Mucosa of rectum (tissue), 2 donors: ENCODE data around the gene CCDC124.

Source experiments
- H3K27ac ChIP-seq, 2 donors: one replicate each; pipeline ENCODE4 v1.7.0; 2013; ENCODE audit warnings: inconsistent platforms in 2 of 2, low read depth in 2 of 2, low read length in 2 of 2
- H3K27me3 ChIP-seq, 2 donors: one replicate each; pipeline ENCODE4 v1.7.0; 2013; ENCODE audit warnings: low read length in 2 of 2; ENCODE audit not compliant: control insufficient read depth in 2 of 2, insufficient read depth in 2 of 2
- H3K36me3 ChIP-seq, 2 donors: one replicate each; pipeline ENCODE4 v1.7.0; 2013; ENCODE audit warnings: low read length in 2 of 2; ENCODE audit not compliant: control insufficient read depth in 2 of 2, insufficient read depth in 2 of 2
- H3K4me1 ChIP-seq, 2 donors: one replicate each; pipeline ENCODE4 v1.7.0; 2013; ENCODE audit warnings: low read length in 2 of 2, mild to moderate bottlenecking in 1 of 2; ENCODE audit not compliant: control insufficient read depth in 2 of 2, insufficient read depth in 2 of 2
- H3K4me3 ChIP-seq, 2 donors: one replicate each; pipeline ENCODE4 v1.7.0; 2013; ENCODE audit warnings: low read length in 2 of 2
- H3K9ac ChIP-seq, 2 donors: one replicate each; pipeline ENCODE4 v1.7.0; 2013; ENCODE audit warnings: low read length in 2 of 2, low read depth in 1 of 2, mild to moderate bottlenecking in 1 of 2
- H3K9me3 ChIP-seq, 2 donors: one replicate each; pipeline ENCODE4 v1.7.0; 2013; ENCODE audit warnings: low read length in 2 of 2; ENCODE audit not compliant: control insufficient read depth in 2 of 2
- donor health status: healthy.
- donor health status: Normal muscosa, but diverticular disease.

The CCDC124 gene

DNA sequence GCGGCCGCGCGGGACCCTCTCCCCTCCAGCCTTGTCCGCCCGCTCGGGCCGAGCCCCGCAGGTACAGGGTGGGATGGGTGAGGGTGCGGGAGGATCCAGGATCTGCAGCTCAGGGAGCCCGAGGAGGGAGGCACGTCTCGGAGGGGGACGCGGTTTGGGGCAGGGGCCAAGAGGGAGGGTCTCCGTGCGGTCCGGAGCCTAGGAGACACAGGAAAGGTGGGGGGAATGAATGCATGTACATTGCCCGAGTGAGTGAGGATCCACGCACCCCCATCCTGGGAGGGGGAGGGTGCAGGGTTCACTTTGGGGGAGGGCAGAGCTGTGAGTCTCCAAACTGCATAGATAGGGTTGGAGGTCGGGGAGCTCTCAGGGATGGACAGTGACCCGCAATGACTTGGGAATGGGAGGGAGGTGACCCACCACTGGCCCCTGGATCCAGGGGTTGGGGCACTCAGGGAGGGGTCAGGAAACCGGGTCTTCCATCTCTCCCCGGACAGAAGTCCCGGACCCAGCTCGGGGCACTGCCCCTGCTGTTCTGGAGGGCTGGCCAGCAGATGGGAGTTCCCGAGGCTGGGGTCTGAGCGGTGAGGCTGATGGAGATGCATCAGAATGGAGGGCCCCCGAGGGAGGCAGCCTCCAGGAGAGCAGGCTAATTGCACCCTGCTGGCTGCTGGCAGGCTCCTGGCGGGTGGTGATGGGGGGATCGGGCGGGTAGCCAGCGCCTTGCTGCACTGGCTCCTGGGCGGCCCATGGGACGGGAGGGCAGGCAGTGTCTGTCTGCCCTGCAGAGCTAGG, 34.6 kb downstream of the CCDC124 start:
- H3K9me3 ChIP-seq, result no peaks in the 10 kb centered on the region

DNA sequence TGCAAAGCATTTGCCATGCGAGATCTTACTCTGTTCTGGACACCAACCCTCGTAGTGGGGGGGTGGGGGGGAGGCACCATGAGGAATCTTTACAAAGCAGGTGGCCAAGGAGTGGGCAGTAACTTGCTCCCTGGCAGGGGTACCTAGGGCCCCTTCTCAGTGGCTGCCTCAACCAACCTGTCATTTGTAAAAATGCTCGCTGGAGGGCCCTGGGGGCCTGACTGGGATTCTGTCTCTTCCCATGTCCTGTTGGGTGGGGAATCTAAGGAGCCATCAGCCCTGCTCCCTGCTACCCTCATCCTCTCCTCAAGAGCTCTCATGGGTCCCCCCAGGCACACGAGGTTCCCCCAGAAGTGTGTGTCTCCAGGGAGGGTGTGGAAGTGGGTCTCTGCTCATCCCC, 35.5 kb downstream of the CCDC124 start:
- no peaks in the 10 kb centered on the region for H3K9me3 ChIP-seq
- H3K27me3 ChIP-seq, result peaks cover 18 to 19% of the 10 kb centered on the region in 2 donors
- H3K4me1 ChIP-seq, result no peaks in the 10 kb centered on the region

More for the DNA sequence above, 34.6 kb downstream of the CCDC124 start:
- Histone ChIP-seq H3K9ac (no peak overlapping the region), H3K27me3 (peaks cover 18 to 19% of the 10 kb centered on the region in 2 donors), H3K4me1 (no peaks in the 10 kb centered on the region), H3K27ac (no peak overlapping the region), H3K36me3 (no peaks in the 10 kb centered on the region), H3K4me3 (no peak overlapping the region)

DNA sequence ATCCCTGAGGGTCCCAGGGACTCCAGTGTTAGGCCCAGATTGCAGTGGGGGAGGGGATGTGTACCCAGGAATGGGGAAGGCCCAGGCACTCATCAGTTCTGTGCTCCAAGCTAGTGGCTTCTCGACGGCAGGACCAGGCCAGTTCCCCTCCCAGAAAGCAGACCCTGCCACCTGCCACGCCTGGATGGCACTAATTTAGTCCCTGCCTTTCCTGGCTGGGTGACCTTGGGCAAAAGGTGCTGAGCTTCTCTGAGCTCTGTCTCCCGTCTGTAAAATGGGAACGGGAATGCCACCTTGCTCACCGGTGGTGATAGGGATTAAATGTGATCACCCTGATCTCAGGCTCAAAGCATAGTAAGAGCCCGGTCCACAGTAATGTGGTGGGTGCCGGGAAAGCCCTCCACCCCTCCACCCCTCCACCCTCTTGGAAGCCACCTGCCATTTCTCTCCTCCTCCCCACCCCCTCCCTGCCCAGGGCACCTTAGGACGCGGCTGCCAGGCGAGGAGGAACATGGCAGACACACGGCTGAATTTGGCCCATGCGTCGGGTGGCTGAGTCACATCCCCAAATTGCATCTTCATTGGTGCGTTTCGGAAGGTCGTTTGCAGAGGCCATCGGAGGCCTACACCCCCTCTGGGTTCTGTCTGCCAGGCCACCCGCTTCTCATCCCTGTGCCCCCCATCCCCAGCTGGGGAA, 36.4 kb downstream of the CCDC124 start:
- Histone ChIP-seq H3K27me3 (peaks cover 15 to 19% of the 10 kb centered on the region in 2 donors), H3K9ac (no peak overlapping the region)

More for the DNA sequence above, 35.5 kb downstream of the CCDC124 start:
- Histone ChIP-seq H3K4me3 (no peak overlapping the region), H3K36me3 (no peaks in the 10 kb centered on the region), H3K27ac (no peak overlapping the region), H3K9ac (no peak overlapping the region)

DNA sequence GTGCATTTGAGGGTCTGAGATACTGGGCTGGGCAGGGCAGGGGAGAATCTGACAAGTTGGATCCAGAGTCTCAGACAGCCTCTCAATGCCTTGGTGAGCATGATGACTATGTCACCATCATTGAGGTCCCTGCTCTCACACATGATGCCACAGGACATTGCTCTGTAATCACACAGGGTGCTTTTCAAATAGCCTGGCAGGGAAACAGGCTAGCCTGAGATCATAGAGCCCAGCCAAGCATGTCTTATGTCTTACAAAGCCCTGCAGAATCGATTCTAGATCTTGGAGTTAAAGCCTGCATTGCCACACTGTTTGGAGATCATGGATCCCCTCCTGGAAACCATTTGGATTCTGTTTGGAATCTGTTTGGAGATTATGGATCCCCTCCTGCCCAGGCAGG, 39.4 kb downstream of the CCDC124 start:
- Histone ChIP-seq H3K4me1 (no peaks in the 10 kb centered on the region), H3K9ac (no peak overlapping the region), H3K36me3 (no peaks in the 10 kb centered on the region), H3K4me3 (no peak overlapping the region), H3K9me3 (no peaks in the 10 kb centered on the region), H3K27ac (no peak overlapping the region), H3K27me3 (peaks cover 5 to 7% of the 10 kb centered on the region in 2 donors)

More for the DNA sequence above, 36.4 kb downstream of the CCDC124 start:
- Histone ChIP-seq H3K27ac (no peak overlapping the region), H3K9me3 (no peaks in the 10 kb centered on the region), H3K4me3 (no peak overlapping the region), H3K36me3 (no peaks in the 10 kb centered on the region), H3K4me1 (no peaks in the 10 kb centered on the region)

DNA sequence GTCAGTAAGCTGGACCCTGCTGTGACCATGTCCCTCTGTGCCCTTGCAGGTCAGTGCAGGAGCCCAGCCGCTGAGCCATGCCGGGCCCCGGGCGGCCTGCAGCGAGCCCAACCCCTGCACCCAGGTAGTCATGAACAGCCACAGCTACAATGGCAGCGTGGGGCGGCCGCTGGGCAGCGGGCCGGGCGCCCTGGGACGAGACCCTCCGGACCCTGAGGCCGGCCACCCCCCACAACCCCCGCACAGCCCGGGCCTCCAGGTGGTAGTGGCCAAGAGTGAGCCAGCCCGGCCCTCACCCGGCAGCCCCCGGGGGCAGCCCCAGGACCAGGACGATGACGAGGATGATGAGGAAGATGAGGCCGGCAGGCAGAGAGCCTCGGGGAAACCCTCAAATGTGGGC, 40.9 kb downstream of the CCDC124 start:
- no peaks in the 10 kb centered on the region for H3K4me1 ChIP-seq
- H3K27ac ChIP-seq, result no peak overlapping the region
- H3K27me3 ChIP-seq, result peaks cover 0 to under 1% of the 10 kb centered on the region in 2 donors
- no peak overlapping the region for H3K4me3 ChIP-seq
- H3K9me3 ChIP-seq, result no peaks in the 10 kb centered on the region
- H3K9ac ChIP-seq, result no peak overlapping the region
- H3K36me3 ChIP-seq, result no peaks in the 10 kb centered on the region

DNA sequence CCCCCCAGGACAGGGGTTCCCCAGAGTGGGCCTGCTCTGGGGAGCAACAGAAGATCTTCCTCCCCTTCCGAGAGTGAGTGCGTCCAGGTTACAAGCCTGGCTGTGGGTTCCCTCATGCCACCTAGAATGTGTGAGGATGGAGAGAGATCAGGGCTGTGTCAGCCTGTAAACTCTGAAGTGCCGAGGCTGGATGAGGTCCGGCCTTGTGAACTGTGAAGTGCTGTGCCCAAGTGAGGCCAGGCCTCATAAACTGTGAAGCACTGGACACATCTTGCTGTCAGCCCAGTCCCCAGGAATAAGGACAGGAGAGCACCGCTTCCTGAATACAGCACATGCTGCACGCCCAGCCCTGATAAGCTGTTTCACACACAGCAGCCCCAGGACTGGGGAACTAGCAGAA, 41.7 kb downstream of the CCDC124 start:
- no peaks in the 10 kb centered on the region for H3K4me1 ChIP-seq
- H3K9me3 ChIP-seq, result no peaks in the 10 kb centered on the region
- no peaks in the 10 kb centered on the region for H3K36me3 ChIP-seq
- no peak overlapping the region for H3K9ac ChIP-seq
- no peak overlapping the region for H3K27ac ChIP-seq
- no peak overlapping the region for H3K4me3 ChIP-seq
- no peaks in the 10 kb centered on the region for H3K27me3 ChIP-seq

DNA sequence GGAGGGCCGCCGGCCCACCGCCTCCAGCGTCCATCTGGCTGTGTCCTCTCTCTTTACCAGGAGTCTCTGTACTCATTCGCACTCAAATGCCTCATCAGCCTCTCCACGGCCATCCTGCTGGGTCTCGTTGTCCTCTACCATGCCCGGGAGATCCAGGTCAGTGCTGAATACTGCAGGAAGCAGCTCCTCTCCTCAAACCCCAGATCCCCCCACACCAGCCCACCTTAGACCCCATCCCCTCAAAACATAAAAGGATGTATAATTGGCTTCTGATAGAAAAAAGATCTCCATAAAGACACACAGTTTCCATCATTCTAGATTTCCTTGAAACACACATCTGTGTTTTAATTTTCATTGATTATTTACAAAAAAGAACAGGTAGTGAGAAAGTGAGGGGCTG, 42.2 kb downstream of the CCDC124 start:
- H3K9ac ChIP-seq, result no peak overlapping the region
- no peak overlapping the region for H3K27ac ChIP-seq
- H3K4me3 ChIP-seq, result no peak overlapping the region
- H3K27me3 ChIP-seq, result no peaks in the 10 kb centered on the region
- no peaks in the 10 kb centered on the region for H3K9me3 ChIP-seq
- H3K4me1 ChIP-seq, result no peaks in the 10 kb centered on the region
- no peaks in the 10 kb centered on the region for H3K36me3 ChIP-seq

DNA sequence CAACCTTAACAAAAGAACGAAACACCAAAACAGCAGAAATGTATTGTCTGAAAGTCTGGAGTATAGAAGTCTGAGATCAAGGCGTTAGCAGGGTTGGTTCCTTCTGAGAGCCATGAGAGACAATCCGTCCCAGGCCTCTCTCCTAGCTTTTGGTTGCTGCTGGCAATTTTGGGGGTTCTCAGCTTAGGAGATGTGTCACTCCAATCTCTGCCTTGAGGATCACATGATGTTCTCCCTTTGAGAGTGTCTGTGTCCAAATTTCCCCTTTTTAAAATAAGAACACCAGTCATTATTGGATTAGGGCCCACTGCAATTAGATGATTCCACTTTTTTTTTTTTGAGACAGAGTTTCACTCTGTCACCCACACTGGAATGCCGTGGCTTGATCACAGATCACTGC, 44.2 kb downstream of the CCDC124 start:
- H3K36me3 ChIP-seq, result no peaks in the 10 kb centered on the region
- no peaks in the 10 kb centered on the region for H3K27me3 ChIP-seq
- H3K4me3 ChIP-seq, result no peak overlapping the region
- H3K4me1 ChIP-seq, result no peaks in the 10 kb centered on the region
- no peak overlapping the region for H3K9ac ChIP-seq
- no peak overlapping the region for H3K27ac ChIP-seq
- H3K9me3 ChIP-seq, result no peaks in the 10 kb centered on the region

DNA sequence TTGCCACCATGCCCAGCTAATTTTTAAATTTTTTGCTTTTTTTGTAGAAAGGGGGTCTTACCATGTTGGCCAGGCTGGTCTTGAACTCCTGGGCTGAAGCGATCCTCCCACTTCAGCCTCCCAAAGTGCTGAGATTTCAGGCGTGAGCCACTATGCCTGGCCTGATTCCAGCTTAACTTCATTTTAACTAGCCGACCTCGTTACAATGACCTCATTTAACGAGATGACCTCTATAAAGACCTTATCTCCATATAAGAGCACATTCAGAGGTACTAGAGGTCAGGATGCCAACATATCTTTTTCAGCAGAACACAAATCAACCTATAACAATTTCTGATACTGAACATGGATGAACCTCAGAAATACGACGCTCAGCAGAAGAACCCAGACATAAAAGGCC, 44.7 kb downstream of the CCDC124 start:
- no peaks in the 10 kb centered on the region for H3K27me3 ChIP-seq
- H3K9ac ChIP-seq, result no peak overlapping the region
- no peaks in the 10 kb centered on the region for H3K4me1 ChIP-seq
- H3K9me3 ChIP-seq, result no peaks in the 10 kb centered on the region
- H3K36me3 ChIP-seq, result no peaks in the 10 kb centered on the region
- no peak overlapping the region for H3K4me3 ChIP-seq
- H3K27ac ChIP-seq, result no peak overlapping the region

DNA sequence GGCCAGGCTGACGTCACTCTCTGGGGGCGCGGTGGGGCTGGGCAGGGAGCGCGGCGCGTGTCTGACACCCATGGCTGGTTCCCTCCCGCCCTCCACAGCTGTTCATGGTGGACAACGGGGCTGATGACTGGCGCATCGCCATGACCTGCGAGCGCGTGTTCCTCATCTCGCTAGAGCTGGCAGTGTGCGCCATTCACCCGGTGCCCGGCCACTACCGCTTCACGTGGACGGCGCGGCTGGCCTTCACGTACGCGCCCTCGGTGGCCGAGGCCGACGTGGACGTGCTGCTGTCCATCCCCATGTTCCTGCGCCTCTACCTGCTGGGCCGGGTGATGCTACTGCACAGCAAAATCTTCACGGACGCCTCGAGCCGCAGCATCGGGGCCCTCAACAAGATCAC, 48.8 kb downstream of the CCDC124 start:
- Histone ChIP-seq H3K4me3 (no peak overlapping the region), H3K27ac (no peak overlapping the region), H3K9me3 (no peaks in the 10 kb centered on the region), H3K4me1 (no peaks in the 10 kb centered on the region), H3K9ac (no peak overlapping the region), H3K27me3 (no peaks in the 10 kb centered on the region), H3K36me3 (no peaks in the 10 kb centered on the region)
